ENCODE measurements around the gene BCL3. TPM values are rescaled to one million over a fixed set of nuclear protein-coding genes. Genes with fewer than 3 reads are reported as not detected.

BCL3 gene
- total RNA-seq, 1 donor from 2014 or later, result 1.9 TPM

DNA sequence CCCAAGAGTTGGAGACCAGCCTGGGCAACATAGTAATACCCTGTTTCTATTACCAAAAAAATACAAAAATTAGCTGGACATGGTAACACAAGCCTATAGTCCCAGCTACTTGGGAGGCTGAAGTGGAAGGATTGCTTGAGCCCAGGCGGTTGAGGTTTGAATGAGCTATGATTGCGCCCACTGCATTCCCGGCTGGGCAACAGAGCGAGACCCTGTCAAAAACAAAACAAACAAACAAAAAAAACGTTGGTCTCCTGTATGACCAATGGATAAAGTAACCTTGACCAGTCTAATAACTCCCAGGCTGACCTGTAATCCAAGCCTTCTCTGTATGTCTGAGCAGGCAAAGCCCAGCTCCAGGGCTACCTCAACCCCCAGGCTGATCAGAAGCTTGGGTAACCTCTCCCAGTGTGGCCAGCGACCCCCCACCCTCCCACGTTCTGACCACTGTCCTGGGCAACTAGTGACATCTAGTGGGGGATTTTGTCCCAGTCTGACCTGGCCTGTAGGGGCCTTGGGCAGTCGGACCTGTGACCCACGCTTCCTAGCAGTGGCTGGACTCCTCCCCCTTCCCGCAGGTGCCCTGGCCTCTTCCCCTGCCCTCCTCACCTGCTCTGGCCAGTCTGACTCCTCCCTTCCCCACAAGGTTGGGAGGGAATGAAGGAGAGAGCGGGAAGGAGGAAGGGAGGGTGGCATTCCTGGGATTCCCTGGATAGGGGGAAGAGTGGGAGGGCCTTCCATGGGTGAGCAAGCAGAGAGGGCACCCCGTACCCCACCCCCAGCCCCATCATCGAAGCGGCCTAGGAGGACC, 59.3 kb downstream of the BCL3 start:
- peaks cover 2% of the 10 kb centered on the region for H3K27me3 Mint-ChIP-seq (ENCODE audit: unreplicated experiment)
- H3K27ac Mint-ChIP-seq (ENCODE audit: unreplicated experiment), result no peak overlapping the region
- DNase-seq (ENCODE audit: low spot score), result peak; percentile 77
- no peaks in the 10 kb centered on the region for H3K9me3 Mint-ChIP-seq (ENCODE audit: unreplicated experiment)
- peaks cover 5% of the 10 kb centered on the region for H3K36me3 Mint-ChIP-seq (ENCODE audit: low read depth, unreplicated experiment)
- H3K4me1 Mint-ChIP-seq (ENCODE audit: unreplicated experiment), result peaks cover 7% of the 10 kb centered on the region
- TF ChIP-seq, protein P1, sequence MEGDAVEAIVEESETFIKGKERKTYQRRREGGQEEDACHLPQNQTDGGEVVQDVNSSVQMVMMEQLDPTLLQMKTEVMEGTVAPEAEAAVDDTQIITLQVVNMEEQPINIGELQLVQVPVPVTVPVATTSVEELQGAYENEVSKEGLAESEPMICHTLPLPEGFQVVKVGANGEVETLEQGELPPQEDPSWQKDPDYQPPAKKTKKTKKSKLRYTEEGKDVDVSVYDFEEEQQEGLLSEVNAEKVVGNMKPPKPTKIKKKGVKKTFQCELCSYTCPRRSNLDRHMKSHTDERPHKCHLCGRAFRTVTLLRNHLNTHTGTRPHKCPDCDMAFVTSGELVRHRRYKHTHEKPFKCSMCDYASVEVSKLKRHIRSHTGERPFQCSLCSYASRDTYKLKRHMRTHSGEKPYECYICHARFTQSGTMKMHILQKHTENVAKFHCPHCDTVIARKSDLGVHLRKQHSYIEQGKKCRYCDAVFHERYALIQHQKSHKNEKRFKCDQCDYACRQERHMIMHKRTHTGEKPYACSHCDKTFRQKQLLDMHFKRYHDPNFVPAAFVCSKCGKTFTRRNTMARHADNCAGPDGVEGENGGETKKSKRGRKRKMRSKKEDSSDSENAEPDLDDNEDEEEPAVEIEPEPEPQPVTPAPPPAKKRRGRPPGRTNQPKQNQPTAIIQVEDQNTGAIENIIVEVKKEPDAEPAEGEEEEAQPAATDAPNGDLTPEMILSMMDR (IDR thresholded peaks at IDR 0.05; ENCODE audit: unreplicated experiment), result peak; percentile 35
- peak overlapping the region; percentile 59 for H3K4me3 Mint-ChIP-seq (ENCODE audit: unreplicated experiment)

DNA sequence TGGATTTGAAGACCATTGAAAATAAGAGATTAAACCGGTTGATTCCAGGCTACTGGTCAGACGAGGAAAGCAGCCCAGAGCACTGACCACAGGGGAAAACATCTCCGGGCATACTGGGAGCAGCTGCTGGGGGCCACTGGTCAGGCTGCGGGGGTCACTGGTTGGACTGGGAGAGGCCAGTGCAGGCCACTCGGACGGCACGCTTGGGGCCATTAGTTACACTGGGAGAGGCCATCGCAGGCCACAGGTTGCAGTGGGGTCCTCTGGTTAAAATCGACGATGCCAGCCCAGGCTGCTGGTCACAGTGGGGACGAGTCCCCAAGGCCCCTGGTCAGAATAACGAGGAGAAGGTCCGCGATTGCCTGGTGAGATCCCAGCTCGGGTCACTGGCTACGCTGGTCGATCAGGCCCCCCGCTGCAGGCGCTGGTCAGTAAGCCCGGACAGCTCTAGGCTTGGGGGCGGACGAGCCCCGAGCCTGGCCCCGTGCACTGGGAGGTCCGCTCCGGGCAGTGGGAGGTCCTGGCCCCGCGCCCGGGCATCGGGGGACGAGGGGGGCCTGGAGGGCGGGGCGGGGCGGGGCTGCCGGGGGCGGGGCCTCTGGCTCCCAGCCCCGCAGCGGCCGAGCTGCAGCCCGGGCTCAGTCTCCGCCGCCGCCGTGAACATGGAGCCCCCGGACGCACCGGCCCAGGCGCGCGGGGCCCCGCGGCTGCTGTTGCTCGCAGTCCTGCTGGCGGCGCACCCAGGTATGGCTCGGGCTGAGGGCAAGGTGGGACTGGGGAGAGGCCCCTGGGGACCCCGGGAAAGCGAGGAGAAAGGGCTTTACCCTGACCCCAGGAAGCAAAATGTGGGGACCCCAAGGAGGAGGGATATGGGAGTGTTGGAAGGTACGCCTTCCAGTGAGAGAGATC, 60.2 kb downstream of the BCL3 start, which contains the start of gene BCAM:
TSS of gene BCAM (plus strand) at position 641 of the 909 bp plus-strand sequence. CDS start at position 663, 22 bp downstream.
- peaks cover 7% of the 10 kb centered on the region for H3K36me3 Mint-ChIP-seq (ENCODE audit: low read depth, unreplicated experiment)
- H3K4me1 Mint-ChIP-seq (ENCODE audit: unreplicated experiment), result peaks cover 7% of the 10 kb centered on the region
- no peak within 1 kb of the TSS for H3K27ac Mint-ChIP-seq (ENCODE audit: unreplicated experiment)
- TF ChIP-seq, protein P1 (IDR thresholded peaks at IDR 0.05; ENCODE audit: unreplicated experiment), result no peak
- peak; percentile 58 for DNase-seq (ENCODE audit: low spot score)
- H3K9me3 Mint-ChIP-seq (ENCODE audit: unreplicated experiment), result no peaks in the 10 kb centered on the region
- peak within 1 kb of the TSS; percentile 59 for H3K4me3 Mint-ChIP-seq (ENCODE audit: unreplicated experiment)
- peaks cover 4% of the 10 kb centered on the region for H3K27me3 Mint-ChIP-seq (ENCODE audit: unreplicated experiment)

Small RNA genes within 50 kb of the gene (microRNA-seq; reads per million reads assigned to microRNA genes)
- gene MIR8085 (ENCODE audit: unreplicated experiment), result not detected

Other genes with a start within 250 kb of the BCL3 start
- 7.7 TPM for gene ZNF180, start 248.2 kb upstream of the BCL3 start, total RNA-seq (ENCODE audit: unreplicated experiment)
- not detected for gene CEACAM20, start 219.0 kb upstream of the BCL3 start, total RNA-seq (ENCODE audit: unreplicated experiment)
- not detected for gene IGSF23, start 135.1 kb upstream of the BCL3 start, total RNA-seq (ENCODE audit: unreplicated experiment)
- gene PVR, start 104.8 kb upstream of the BCL3 start, total RNA-seq (ENCODE audit: unreplicated experiment), result 14.8 TPM
- 3.7 TPM for gene CEACAM19, start 77.2 kb upstream of the BCL3 start, total RNA-seq (ENCODE audit: unreplicated experiment)
- gene CEACAM16, start 49.6 kb upstream of the BCL3 start, total RNA-seq (ENCODE audit: unreplicated experiment), result not detected
- gene CBLC, start 29.2 kb downstream of the BCL3 start, total RNA-seq (ENCODE audit: unreplicated experiment), result 0.85 TPM
- gene BCAM, start 60.4 kb downstream of the BCL3 start, total RNA-seq (ENCODE audit: unreplicated experiment), result 6.9 TPM
- 342 TPM for gene NECTIN2, start 97.6 kb downstream of the BCL3 start, total RNA-seq (ENCODE audit: unreplicated experiment)
- 60.5 TPM for gene TOMM40, start 142.5 kb downstream of the BCL3 start, total RNA-seq (ENCODE audit: unreplicated experiment)
- 258 TPM for gene APOE, start 157.1 kb downstream of the BCL3 start, total RNA-seq (ENCODE audit: unreplicated experiment)
- 44.8 TPM for gene APOC1, start 165.9 kb downstream of the BCL3 start, total RNA-seq (ENCODE audit: unreplicated experiment)
- gene APOC4, start 193.5 kb downstream of the BCL3 start, total RNA-seq (ENCODE audit: unreplicated experiment), result not detected
- not detected for gene APOC2, start 197.3 kb downstream of the BCL3 start, total RNA-seq (ENCODE audit: unreplicated experiment)
- gene CLPTM1, start 206.7 kb downstream of the BCL3 start, total RNA-seq (ENCODE audit: unreplicated experiment), result 144 TPM

Measured in endothelial cell (in vitro differentiated cells).